LNCaP clone FGC (cell line): ENCODE measurements around the gene REEP3.

ENCODE experiments used
- DNase-seq: peaks from one replicate; pipeline ENCODE4 v3.0.0-alpha.2; 2011; ENCODE audit warnings: low read depth
- H3K4me3 ChIP-seq: 2 replicates; pipeline ENCODE4 v1.5.1; 2011; ENCODE audit warnings: mild to moderate bottlenecking, low read depth, low read length, control low read depth
- TF ChIP-seq, protein P1 (sequence below): IDR thresholded peaks from 2 replicates; pipeline ENCODE4 v1.5.1; 2012; ENCODE audit warnings: mild to moderate bottlenecking; ENCODE audit not compliant: control insufficient read depth, insufficient read depth; ENCODE audit errors: extremely low read depth

The REEP3 gene

DNA sequence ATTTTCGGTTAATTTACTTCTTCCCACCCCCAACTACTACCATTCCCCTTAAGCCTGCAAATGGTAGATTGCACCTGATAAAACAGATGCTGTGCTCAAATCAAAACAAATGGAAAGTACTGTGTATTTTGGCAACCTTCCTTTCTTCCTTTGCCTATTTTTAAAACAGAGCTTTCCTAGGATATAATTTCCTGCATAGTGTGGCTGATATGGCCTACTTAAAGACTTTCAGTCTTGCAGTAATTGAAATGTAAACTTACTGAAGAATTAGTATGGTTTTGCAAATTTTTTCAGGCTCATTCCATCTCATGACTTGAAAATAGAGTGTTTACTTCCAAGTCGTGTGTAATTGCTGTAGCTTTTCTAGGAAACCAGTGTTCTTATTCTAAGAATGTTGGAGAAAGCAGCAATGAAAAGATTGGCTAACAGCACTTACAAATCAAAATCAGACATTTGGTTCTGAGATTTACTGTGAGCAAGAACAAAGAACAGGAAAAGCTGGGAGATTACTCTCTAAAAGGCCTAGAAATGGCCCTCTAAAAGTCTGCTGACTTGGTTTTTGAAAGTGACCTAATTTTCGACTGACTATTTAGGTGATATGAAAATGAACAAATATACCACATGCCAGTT is 52.0 kb downstream of the REEP3 start:
- peak overlapping the region; percentile 22; the same call in 1 of the 2 replicates for H3K4me3 ChIP-seq
- peak; percentile 72 for DNase-seq
- TF ChIP-seq, protein P1, sequence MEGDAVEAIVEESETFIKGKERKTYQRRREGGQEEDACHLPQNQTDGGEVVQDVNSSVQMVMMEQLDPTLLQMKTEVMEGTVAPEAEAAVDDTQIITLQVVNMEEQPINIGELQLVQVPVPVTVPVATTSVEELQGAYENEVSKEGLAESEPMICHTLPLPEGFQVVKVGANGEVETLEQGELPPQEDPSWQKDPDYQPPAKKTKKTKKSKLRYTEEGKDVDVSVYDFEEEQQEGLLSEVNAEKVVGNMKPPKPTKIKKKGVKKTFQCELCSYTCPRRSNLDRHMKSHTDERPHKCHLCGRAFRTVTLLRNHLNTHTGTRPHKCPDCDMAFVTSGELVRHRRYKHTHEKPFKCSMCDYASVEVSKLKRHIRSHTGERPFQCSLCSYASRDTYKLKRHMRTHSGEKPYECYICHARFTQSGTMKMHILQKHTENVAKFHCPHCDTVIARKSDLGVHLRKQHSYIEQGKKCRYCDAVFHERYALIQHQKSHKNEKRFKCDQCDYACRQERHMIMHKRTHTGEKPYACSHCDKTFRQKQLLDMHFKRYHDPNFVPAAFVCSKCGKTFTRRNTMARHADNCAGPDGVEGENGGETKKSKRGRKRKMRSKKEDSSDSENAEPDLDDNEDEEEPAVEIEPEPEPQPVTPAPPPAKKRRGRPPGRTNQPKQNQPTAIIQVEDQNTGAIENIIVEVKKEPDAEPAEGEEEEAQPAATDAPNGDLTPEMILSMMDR, result no peak

DNA sequence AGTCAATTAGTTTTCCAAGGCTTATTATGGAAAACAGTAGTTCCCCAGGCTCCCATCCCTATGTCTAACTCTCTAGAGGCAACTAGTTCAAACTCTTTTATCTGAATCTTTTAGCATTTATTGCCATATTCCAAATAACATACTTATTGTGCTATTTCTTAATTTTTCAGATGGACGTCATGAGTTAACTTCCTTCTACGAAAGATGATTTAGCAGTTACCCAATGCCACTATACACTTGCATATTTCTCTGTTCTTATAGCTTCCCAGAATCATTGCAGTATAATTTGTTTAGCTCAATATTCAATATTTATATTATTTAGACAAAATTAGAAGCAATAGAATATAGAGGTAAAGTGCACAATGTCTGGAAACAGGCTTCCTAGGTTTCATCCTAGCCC is 52.8 kb downstream of the REEP3 start:
- TF ChIP-seq, protein P1, result no peak
- no peak overlapping the region for H3K4me3 ChIP-seq
- no peak for DNase-seq

DNA sequence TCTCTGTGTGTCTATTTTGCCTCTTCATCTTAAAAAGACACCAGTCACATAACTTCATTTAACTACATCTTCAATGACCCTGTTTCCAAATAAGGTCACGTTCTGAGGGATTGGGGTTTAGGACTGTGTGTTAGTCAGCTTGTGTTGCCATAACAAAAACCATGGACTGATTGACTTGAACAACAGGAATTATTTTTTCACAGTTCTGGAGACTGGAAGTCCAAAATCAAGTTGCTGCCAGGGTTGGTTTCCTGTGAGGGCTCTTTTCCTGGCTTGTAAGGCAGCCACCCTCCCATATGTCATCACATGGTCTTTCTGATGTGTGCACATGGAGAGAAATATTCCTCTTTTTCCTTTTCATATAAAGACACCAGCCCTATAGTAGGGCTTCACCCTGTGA is 55.3 kb downstream of the REEP3 start:
- TF ChIP-seq, protein P1, result no peak
- no peak overlapping the region for H3K4me3 ChIP-seq
- no peak for DNase-seq

DNA sequence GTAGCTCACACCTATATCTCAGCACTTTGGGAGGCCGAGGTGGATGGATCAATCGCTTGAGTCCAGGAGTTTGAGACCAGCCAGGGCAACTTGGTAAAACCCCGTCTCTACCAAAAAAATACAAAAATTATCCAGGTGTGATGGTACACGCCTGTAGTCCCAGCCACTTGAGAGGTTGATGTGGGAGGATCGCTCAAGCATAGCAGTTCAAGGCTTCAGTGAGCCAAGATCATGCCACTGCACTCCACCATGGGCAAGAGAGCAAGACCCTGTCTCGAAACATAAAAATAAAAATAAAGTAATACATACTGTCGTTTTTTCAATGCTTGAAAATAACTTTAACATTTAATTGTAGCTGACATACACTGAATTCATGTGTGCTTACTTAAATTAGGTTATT is 57.3 kb downstream of the REEP3 start:
- no peak overlapping the region for H3K4me3 ChIP-seq
- TF ChIP-seq, protein P1, result no peak

DNA sequence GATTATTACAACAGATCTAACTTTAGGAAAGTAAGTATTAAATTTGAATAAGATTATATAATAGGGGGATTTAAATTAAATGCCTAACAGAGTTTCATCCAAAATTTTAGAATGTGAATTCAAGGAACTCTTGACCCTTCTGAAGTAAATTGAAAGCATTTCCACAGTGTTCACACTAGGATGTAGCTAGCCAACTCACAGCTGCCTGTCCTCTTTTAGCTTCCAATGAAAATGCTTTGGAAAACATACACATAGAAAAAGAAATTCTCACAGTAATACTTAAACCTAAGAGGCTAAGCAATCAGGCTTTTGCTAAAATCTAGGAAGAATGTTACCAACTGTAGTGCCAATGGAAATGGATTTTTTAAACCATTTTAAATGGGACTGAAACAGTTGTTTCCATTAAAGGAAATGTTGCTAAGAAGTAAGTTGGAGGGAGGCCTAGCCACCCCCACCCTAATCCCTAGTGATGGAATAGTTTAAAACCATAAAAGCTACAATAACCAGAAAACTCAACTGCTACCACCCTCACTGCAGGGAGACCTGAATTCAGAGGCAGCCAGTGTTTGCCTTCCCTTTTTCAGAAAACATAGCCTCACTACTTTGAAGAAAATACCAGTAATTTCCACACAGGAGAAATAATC is 58.3 kb downstream of the REEP3 start:
- no peak overlapping the region for H3K4me3 ChIP-seq
- DNase-seq, result no peak
- TF ChIP-seq, protein P1, result no peak

More for the DNA sequence above, 57.3 kb downstream of the REEP3 start:
- no peak for DNase-seq

DNA sequence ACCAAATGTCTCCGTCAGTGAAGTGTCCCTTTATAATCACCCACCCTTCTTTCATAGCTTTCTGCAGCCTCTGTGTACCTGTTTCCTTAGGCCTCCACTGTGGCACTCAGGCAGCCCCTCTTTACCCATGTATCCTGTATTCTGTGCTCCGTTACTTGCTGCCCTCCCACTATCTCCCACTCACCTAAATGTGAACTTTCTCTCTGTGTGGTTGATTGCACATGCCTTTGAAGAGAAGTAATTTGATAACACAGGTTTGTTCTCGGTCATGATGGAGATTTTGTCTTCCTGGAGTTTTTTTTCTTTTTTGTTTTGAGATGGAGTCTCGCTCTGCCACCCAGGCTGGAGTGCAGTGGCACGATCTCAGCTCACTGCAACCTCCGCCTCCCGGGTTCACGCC is 61.5 kb downstream of the REEP3 start:
- TF ChIP-seq, protein P1, result no peak
- H3K4me3 ChIP-seq, result no peak overlapping the region
- no peak for DNase-seq

DNA sequence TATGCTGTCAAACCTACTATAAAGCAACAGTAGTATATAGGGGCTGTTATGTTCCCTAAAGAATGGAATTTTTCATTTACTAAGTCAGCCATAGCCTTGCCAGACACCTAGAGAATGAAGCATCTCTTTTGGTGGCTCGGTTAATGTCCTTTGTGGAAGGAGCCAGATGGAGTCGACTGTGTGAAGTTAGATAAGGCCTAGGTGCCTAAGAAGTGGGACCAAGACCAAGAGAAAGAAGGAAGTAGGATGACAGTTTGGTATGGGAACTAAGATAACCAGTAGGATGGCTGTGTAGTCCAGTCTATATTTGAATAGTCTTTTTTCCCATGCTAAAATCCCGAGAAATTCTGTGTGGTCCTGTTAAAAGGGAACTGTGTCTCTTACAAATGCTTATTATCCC is 62.2 kb downstream of the REEP3 start:
- no peak for DNase-seq
- H3K4me3 ChIP-seq, result no peak overlapping the region
- TF ChIP-seq, protein P1, result no peak
